ENCODE results near the gene MID1.

MID1 gene

DNA sequence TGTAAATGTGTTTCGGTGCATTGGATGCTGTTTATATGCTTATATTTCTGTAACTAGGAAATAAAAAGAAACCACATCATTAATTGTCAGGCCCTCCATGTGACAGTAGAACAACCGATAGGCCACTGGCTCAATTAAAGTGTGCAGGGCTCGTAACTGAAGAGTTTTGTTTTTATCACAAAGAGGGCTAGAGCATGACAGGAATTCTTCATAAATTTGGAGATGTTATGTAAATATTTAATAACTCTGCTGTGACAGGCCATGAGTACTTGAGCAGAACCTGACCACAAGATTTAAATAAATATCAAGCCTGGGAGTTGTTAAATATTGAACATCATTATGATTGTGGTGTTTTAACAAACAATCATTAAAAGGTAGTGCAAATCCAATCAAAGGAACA is 55.9 kb downstream of the MID1 start:
- TF ChIP-seq JUND (IDR thresholded peaks at IDR 0.05; ENCODE audit: low read depth) = no peak
- no peak for DNase-seq (ENCODE audit: low read depth in 1 of 2, low spot score in 1 of 2)
- in situ Hi-C loops (cut with HindIII; ENCODE audit: low pct_unique_long_range_greater_than_20kb, low sequenced_read_pairs) = no loop called here

DNA sequence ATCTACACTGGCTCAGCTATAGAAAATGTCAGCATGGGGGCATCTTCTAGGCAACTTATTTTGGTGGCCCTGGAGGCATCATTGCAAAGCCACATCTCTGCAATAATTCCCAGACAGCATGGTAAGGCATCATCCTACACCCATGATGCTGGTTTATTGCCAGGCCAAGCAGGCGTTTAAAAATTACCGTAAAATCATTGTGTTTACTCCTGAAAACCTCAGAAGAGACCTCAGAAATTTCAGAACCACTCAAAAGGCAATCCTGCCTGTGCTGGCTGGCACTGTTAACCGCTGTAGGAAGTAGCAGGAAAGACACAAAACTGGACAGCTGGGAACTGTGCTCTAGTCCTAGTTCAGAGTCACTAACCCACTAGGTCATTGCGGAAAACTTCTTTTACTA is 63.2 kb downstream of the MID1 start:
- no peak for TF ChIP-seq JUND (IDR thresholded peaks at IDR 0.05; ENCODE audit: low read depth)
- no peak for DNase-seq (ENCODE audit: low read depth in 1 of 2, low spot score in 1 of 2)
- in situ Hi-C loops (cut with HindIII; ENCODE audit: low pct_unique_long_range_greater_than_20kb, low sequenced_read_pairs) = no loop called here

DNA sequence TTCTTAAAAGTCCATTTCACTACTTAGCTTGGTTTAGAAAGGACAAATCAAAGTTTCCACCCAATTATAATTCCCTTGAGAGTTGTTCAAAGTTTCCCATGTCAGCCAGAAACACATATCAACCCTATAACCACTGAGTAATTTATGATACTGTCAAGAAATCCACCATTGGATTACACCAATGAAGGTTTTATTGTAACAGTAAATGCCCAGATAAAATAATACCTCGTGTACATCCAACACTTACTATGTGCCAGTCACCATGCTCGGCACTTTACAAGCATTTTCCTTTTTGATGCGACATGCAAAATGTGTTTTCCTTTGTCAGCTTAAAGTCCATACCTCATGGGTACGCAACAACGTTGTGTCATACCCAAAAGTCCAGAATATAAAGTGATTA is 64.0 kb downstream of the MID1 start:
- TF ChIP-seq JUND (IDR thresholded peaks at IDR 0.05; ENCODE audit: low read depth) = no peak
- in situ Hi-C loops (cut with HindIII; ENCODE audit: low pct_unique_long_range_greater_than_20kb, low sequenced_read_pairs) = no loop called here
- DNase-seq (ENCODE audit: low read depth in 1 of 2, low spot score in 1 of 2) = no peak

DNA sequence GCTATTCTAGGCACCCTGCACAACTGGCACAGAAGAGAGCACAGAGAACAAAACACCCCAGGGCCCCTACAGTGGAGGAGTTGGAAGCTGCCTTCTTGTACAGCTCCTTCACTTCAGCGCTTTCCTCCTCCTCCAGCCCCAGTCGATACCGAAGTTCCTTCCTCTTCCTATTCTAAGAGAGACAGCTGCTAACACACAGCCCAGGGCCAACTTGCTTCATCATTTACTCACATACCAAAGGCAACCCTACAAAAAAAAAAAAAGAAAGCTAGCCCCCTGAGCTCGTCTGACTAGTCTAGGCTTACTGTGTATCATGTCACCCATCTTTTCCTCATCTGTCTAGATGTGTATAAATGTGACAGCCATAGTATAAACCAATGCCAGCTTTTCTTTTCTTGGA is 64.5 kb downstream of the MID1 start:
- DNase-seq (ENCODE audit: low read depth in 1 of 2, low spot score in 1 of 2) = no peak
- in situ Hi-C loops (cut with HindIII; ENCODE audit: low pct_unique_long_range_greater_than_20kb, low sequenced_read_pairs) = no loop called here
- TF ChIP-seq JUND (IDR thresholded peaks at IDR 0.05; ENCODE audit: low read depth) = no peak

DNA sequence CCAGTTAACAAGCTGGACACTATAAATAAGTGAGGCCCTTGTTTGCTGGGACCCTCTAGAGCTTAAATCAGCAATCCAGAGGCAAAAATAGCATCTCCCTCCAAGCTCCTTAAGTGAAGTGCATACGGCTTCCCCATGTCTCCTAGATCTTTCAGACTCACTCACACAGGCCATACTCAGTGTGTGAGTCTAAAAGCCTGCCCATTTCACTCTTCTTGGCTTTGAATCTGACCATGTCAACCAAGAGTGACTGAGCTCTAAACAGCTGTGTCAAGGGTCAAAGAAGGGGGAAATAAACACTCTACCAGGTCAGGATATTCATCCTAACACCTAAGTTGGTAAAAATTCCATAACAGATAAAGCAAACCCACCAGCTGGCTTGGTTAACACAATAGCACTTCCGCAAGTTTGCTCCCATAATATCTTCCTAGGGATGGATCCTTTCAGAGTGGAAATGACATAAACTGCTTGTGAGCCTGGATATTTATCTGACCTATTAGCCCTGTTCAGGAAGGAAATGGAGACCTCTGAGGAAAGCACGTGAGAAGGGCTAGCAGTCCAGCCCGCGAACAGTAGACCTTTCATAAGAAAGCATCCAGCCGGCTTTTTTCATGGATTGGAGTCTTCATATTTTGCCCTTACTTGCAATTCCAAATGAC is 65.6 kb downstream of the MID1 start:
- no peak for DNase-seq (ENCODE audit: low read depth in 1 of 2, low spot score in 1 of 2)
- no peak for TF ChIP-seq JUND (IDR thresholded peaks at IDR 0.05; ENCODE audit: low read depth)
- in situ Hi-C loops (cut with HindIII; ENCODE audit: low pct_unique_long_range_greater_than_20kb, low sequenced_read_pairs) = no loop called here

DNA sequence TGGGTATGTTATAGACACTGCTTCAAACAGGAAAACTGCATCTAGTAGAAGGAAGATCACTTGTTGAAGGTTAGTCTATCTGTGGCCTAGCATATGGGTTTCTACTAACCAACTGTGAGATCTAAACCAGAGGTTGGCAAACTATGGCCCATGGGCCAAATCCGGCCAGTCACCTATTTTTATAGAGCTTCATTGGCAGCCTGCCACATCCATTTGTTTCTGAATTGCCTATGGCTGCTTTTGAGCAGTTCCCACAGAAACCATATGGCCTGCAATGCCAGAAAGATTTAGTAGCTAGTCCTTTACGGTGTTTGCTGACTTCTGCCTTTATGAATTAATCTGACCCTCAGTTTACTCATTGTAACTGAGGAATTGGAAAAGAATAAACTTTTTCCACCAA is 71.1 kb downstream of the MID1 start:
- in situ Hi-C loops (cut with HindIII; ENCODE audit: low pct_unique_long_range_greater_than_20kb, low sequenced_read_pairs) = no loop called here
- TF ChIP-seq JUND (IDR thresholded peaks at IDR 0.05; ENCODE audit: low read depth) = no peak
- DNase-seq (ENCODE audit: low read depth in 1 of 2, low spot score in 1 of 2) = peak in 1 of 2 experiments; percentile 41

DNA sequence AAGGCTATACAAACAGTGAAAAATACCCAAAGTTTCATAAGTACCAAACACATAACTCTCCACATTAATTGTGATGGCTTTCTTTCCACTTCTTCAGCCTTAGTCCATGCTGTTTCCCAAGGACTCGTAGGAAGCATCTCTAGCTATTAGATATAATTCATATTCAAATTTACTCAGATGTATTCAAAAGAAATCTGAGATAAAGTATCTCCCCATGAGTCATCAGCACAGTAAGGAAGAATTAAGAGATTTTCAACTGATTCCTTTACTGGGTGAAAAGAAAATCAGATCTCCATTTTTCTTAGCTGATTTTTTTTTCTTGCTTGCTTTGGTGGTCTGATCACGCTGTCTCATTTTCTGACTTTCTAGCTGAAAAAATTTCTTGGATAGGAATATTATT is 71.7 kb downstream of the MID1 start:
- in situ Hi-C loops (cut with HindIII; ENCODE audit: low pct_unique_long_range_greater_than_20kb, low sequenced_read_pairs) = no loop called here
- no peak for DNase-seq (ENCODE audit: low read depth in 1 of 2, low spot score in 1 of 2)
- no peak for TF ChIP-seq JUND (IDR thresholded peaks at IDR 0.05; ENCODE audit: low read depth)

DNA sequence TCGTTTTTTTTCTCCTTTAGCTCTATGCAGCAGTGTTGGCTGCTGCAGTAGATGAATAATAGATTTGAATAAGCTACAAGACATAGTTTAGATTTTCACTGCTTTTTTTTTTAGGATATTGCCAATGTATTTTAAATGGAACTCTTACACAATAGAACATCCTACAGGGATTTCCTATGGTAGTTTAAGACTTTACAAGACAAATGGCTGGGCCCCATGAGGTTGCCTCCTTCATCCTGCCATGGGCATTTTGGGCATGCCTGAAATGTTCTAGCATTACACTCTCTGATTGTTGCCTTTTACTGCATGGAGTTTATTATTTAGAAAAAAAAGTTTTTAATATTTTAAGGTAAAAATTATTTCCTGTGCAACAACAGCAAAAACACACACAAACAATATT is 74.5 kb downstream of the MID1 start:
- no peak for DNase-seq (ENCODE audit: low read depth in 1 of 2, low spot score in 1 of 2)
- in situ Hi-C loops (cut with HindIII; ENCODE audit: low pct_unique_long_range_greater_than_20kb, low sequenced_read_pairs) = no loop called here
- no peak for TF ChIP-seq JUND (IDR thresholded peaks at IDR 0.05; ENCODE audit: low read depth)

DNA sequence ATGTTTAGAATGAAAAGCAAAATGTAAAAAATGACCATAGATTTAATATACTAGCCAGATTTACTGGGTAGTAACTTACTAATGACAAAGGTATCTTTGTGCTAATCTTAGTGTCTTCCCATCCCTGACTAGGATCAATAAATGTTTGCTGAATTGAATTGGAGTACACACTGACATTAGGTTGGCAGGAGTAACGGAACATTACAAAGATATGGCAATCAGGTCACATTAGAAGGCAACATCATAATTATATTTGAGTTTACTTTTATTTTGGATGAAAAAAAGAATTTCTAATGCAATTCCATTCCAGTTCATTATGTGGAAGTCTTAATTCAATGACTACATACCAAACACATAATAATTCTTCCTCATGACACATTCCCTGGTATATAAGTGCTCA is 77.8 kb downstream of the MID1 start:
- no peak for DNase-seq (ENCODE audit: low read depth in 1 of 2, low spot score in 1 of 2)
- in situ Hi-C loops (cut with HindIII; ENCODE audit: low pct_unique_long_range_greater_than_20kb, low sequenced_read_pairs) = no loop called here
- no peak for TF ChIP-seq JUND (IDR thresholded peaks at IDR 0.05; ENCODE audit: low read depth)

DNA sequence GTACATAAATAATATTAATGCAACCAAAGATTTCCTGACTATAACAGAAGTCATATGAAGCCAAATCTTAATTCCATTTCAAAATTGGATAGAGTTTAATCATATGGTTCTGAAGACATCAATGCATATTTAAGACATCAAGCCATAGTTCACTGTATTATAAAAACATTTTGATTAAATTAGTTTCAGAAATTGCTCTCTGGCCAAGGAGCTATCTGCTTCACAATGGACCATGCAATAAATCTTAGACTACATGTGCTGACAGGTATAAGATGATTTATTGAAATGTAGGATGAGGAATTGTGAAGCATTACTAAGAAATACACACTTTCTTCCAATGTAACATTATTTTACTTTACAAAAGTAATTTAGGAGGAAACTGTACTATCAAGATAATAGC is 81.6 kb downstream of the MID1 start:
- DNase-seq (ENCODE audit: low read depth in 1 of 2, low spot score in 1 of 2) = no peak
- in situ Hi-C loops (cut with HindIII; ENCODE audit: low pct_unique_long_range_greater_than_20kb, low sequenced_read_pairs) = no loop called here
- no peak for TF ChIP-seq JUND (IDR thresholded peaks at IDR 0.05; ENCODE audit: low read depth)

DNA sequence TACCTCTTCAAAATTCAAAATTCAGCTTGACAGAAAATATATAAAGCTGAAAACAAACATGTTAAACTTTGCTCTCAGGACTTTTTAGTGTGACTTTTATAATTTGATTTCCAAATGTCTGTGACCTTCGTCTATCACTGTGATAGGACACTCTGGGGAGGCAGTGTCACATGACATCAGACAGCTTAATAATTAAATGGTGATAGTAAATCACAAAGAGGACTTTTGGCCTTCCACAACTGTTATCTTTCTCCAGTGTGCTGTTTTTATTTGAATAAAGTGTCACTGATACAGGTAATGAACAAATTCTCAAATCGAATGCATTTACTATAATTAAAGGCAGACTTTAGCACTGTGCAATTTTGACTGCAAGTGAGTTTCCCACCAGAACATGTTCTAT is 83.1 kb downstream of the MID1 start:
- no peak for DNase-seq (ENCODE audit: low read depth in 1 of 2, low spot score in 1 of 2)
- no peak for TF ChIP-seq JUND (IDR thresholded peaks at IDR 0.05; ENCODE audit: low read depth)
- in situ Hi-C loops (cut with HindIII; ENCODE audit: low pct_unique_long_range_greater_than_20kb, low sequenced_read_pairs) = no loop called here

DNA sequence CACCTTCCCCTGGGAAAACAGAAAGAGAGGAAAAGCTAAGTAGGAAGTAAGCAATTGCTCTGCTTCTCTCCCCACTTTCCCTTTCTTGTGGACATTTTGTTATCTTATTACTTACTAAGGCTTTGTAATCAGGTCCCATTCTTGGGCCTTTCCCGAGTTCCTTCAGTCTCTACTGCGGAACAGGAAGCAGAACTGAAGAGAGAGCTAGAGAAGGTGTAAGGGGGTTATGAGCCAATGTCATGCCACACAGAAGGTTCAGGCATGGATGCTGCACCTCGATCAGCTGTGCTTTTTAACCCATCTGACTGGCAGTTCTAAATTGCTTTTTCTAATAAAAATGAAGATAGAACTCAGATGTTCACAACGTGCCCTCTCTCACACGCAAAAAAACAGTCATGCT is 83.6 kb downstream of the MID1 start:
- no peak for TF ChIP-seq JUND (IDR thresholded peaks at IDR 0.05; ENCODE audit: low read depth)

DNA sequence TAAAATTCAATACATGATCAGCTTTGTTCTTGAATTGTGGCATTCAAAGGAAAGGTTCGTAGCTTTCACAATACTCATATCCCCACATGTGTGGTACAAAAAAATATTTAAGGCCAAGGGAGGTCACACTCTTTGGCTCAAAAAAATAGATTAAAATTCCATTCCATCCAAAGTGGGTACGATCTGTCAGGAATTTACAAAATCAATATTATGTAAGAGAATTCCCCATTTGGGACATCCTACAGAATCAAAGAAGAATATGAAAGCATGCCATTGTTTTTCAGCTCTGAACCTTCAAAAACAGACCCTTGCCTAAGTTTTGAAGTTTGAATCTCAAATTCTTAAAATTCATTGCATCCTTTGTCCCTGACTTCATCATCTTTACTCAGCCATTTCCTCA is 85.8 kb downstream of the MID1 start:
- in situ Hi-C loops (cut with HindIII; ENCODE audit: low pct_unique_long_range_greater_than_20kb, low sequenced_read_pairs) = no loop called here

More for the DNA sequence above, 83.6 kb downstream of the MID1 start:
- no peak for DNase-seq (ENCODE audit: low read depth in 1 of 2, low spot score in 1 of 2)
- in situ Hi-C loops (cut with HindIII; ENCODE audit: low pct_unique_long_range_greater_than_20kb, low sequenced_read_pairs) = no loop called here

DNA sequence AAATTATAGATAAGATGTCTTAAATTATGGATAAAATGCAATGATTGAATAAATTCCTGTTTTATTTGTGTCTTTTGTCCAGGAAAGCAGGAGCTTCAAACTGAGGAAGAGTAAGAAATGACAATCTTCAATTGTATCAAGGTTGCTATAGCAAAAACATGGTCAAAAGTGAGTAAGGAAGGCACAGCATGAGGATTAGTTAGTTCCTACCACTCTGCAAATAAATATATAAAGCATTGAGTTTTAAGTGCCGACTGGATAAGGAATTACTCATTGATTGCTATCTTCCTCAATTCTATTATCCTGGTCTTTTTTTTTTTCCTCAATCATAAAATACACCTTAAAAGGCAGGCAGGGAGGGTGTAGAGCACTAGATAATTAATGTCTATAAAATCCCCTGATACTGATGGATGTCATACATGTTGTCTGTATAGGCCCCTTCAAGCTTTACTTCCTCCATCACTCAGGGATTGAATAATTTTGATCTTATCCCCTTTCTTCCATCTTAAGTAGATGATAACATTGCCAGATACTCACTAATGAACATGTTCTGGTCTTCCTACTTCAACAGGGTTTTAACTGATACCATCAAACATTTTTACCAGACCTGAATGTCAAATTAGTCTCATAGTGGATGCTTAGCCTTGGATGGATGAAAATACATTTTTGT is 86.6 kb downstream of the MID1 start:
- in situ Hi-C loops (cut with HindIII; ENCODE audit: low pct_unique_long_range_greater_than_20kb, low sequenced_read_pairs) = no loop called here
- TF ChIP-seq JUND (IDR thresholded peaks at IDR 0.05; ENCODE audit: low read depth) = no peak
- no peak for DNase-seq (ENCODE audit: low read depth in 1 of 2, low spot score in 1 of 2)

More for the DNA sequence above, 85.8 kb downstream of the MID1 start:
- TF ChIP-seq JUND (IDR thresholded peaks at IDR 0.05; ENCODE audit: low read depth) = no peak
- no peak for DNase-seq (ENCODE audit: low read depth in 1 of 2, low spot score in 1 of 2)

Data from T47D (cell line).